HG03108 (cell line): Measurements from ENCODE around the gene SLK.
A peak's percentile ranks its signal among the peaks of the same experiment; 100 is the strongest.

Experiments used
- ATAC-seq: cut with Tn5 transposase; IDR thresholded peaks from one replicate; pipeline ENCODE4 v1.9.1; 2021; ENCODE audit warnings: moderate library complexity; ENCODE audit not compliant: unreplicated experiment

Gene SLK

GRCh38 chr10:103966671-103967447 is at the start of gene SLK:
SLK (plus strand) TSS chr10:103967140; CDS start chr10:103967746, 606 bp downstream.
- ATAC-seq, result peak; percentile 79

- no peak for ATAC-seq
These were observed 49.5 kb upstream of the SLK start for GRCh38 chr10:103917302-103918052.

- peak; percentile 85 for ATAC-seq
These were observed 48.7 kb upstream of the SLK start, which contains the start of gene STN1 for GRCh38 chr10:103918053-103918846. STN1 (minus strand) TSS chr10:103918184; CDS start chr10:103917594, 590 bp downstream.

- no peak for ATAC-seq
These were observed 47.3 kb upstream of the SLK start for GRCh38 chr10:103919648-103920025.

- ATAC-seq, result no peak
These were observed 45.7 kb upstream of the SLK start for GRCh38 chr10:103921248-103921647.

- no peak for ATAC-seq
These were observed 45.2 kb upstream of the SLK start for GRCh38 chr10:103921750-103922195.

GRCh38 chr10:103922659-103923058 is 44.3 kb upstream of the SLK start:
- no peak for ATAC-seq

- ATAC-seq, result no peak
These were observed 43.4 kb upstream of the SLK start for GRCh38 chr10:103923502-103923901.

GRCh38 chr10:103925591-103925990 is 41.3 kb upstream of the SLK start:
- no peak for ATAC-seq

GRCh38 chr10:103926722-103927319 is 40.1 kb upstream of the SLK start:
- ATAC-seq, result no peak

GRCh38 chr10:103928784-103929183 is 38.2 kb upstream of the SLK start:
- no peak for ATAC-seq

GRCh38 chr10:103929381-103929921 is 37.5 kb upstream of the SLK start:
- no peak for ATAC-seq

GRCh38 chr10:103930449-103930848 is 36.5 kb upstream of the SLK start:
- no peak for ATAC-seq

GRCh38 chr10:103930881-103931280 is 36.1 kb upstream of the SLK start:
- ATAC-seq, result no peak

GRCh38 chr10:103931603-103932002 is 35.3 kb upstream of the SLK start:
- ATAC-seq, result no peak

GRCh38 chr10:103932271-103932670 is 34.7 kb upstream of the SLK start:
- ATAC-seq, result no peak

- ATAC-seq, result no peak
These were observed 34.0 kb upstream of the SLK start for GRCh38 chr10:103932971-103933370.

GRCh38 chr10:103933557-103934121 is 33.3 kb upstream of the SLK start:
- ATAC-seq, result no peak

- no peak for ATAC-seq
These were observed 32.6 kb upstream of the SLK start for GRCh38 chr10:103934308-103934707.

GRCh38 chr10:103936022-103936421 is 30.9 kb upstream of the SLK start:
- no peak for ATAC-seq
